ENCODE data around the gene PSD2.

The PSD2 gene

DNA sequence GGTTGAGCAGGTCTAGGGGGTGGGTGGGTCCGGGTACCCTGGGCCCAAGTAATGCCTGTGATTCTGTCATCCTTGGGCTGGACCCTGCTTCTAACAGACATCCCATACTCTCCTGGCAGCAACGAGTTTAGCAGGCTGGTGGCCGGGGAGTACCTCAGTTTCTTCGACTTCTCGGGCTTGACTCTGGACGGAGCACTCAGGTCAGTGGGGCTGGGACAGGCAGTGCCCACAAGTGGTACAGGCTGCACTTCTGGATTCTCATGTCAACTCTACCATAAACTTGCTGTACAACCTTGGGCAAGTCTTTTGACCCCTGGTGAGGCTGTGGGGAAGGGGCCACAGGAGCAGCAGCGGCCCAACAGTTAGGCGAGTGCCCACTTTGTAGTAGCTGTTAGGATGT lies 21.8 kb downstream of the PSD2 start:
- Histone ChIP-seq H3K18ac (ENCODE audit: low read depth in 1 of 2, low read length in 2 of 2) (no peak overlapping the region), H3K4me2 (ENCODE audit: low read length, poor library complexity, severe bottlenecking) (no peak overlapping the region), H2BK12ac (ENCODE audit: low read length in 2 of 2) (no peak overlapping the region), H3K9me3 (ENCODE audit: control insufficient read depth, low read length) (peaks cover 16% of the 10 kb centered on the region), H3K4me3 (ENCODE audit: insufficient read depth in 1 of 2, low read depth in 1 of 2, low read length in 2 of 2) (no peak overlapping the region), H4K91ac (ENCODE audit: low read length) (no peak overlapping the region), H2BK5ac (ENCODE audit: low read depth, low read length, poor library complexity, severe bottlenecking) (no peak overlapping the region), H3K23ac (ENCODE audit: low read length in 2 of 2) (no peak overlapping the region), H2AFZ (ENCODE audit: low read depth, low read length) (no peak overlapping the region), H3K27me3 (ENCODE audit: control insufficient read depth in 1 of 2, insufficient read depth in 1 of 2, low read length in 2 of 2) (peaks cover 63 to 85% of the 10 kb centered on the region in 2 experiments), H3K27ac (ENCODE audit: low read length, poor library complexity, severe bottlenecking) (no peak overlapping the region), H4K8ac (ENCODE audit: low read length) (no peak overlapping the region), H2AK5ac (ENCODE audit: low read length, severe bottlenecking) (no peak overlapping the region), H3K4ac (ENCODE audit: low read depth in 1 of 2, low read length in 2 of 2) (no peak overlapping the region), H2BK120ac (ENCODE audit: low read depth, low read length) (no peak overlapping the region), H3K14ac (ENCODE audit: low read length in 2 of 2) (no peak overlapping the region), H3K36me3 (ENCODE audit: control insufficient read depth in 1 of 2, insufficient read depth in 2 of 2, low read depth in 1 of 2, low read length in 2 of 2) (no peaks in the 10 kb centered on the region), H3K4me1 (ENCODE audit: control insufficient read depth, insufficient read depth, low read depth, low read length) (no peaks in the 10 kb centered on the region), H3K79me1 (replicated peaks; ENCODE audit: low read length, poor library complexity, severe bottlenecking) (no peaks in the 10 kb centered on the region), H3K9ac (ENCODE audit: low read length) (no peak overlapping the region), H2BK15ac (ENCODE audit: low read depth, poor library complexity, severe bottlenecking) (no peak overlapping the region)
- DNase-seq = no peak
- 73% methylated on average over 8 of the region's 8 CpGs for WGBS

- H3K14ac ChIP-seq (ENCODE audit: low read length in 2 of 2) = no peak overlapping the region
- H2BK12ac ChIP-seq (ENCODE audit: low read length in 2 of 2) = no peak overlapping the region
- H3K4me1 ChIP-seq (ENCODE audit: control insufficient read depth, insufficient read depth, low read depth, low read length) = no peaks in the 10 kb centered on the region
- H3K79me1 ChIP-seq (replicated peaks; ENCODE audit: low read length, poor library complexity, severe bottlenecking) = no peaks in the 10 kb centered on the region
- H2AFZ ChIP-seq (ENCODE audit: low read depth, low read length) = no peak overlapping the region
- H2AK5ac ChIP-seq (ENCODE audit: low read length, severe bottlenecking) = no peak overlapping the region
- DNase-seq = no peak
- no peak overlapping the region for H2BK5ac ChIP-seq (ENCODE audit: low read depth, low read length, poor library complexity, severe bottlenecking)
- no peak overlapping the region for H2BK120ac ChIP-seq (ENCODE audit: low read depth, low read length)
- H3K27me3 ChIP-seq (ENCODE audit: control insufficient read depth in 1 of 2, insufficient read depth in 1 of 2, low read length in 2 of 2) = peaks cover 59 to 85% of the 10 kb centered on the region in 2 experiments
- no peak overlapping the region for H3K9ac ChIP-seq (ENCODE audit: low read length)
- H3K18ac ChIP-seq (ENCODE audit: low read depth in 1 of 2, low read length in 2 of 2) = no peak overlapping the region
- no peak overlapping the region for H3K4ac ChIP-seq (ENCODE audit: low read depth in 1 of 2, low read length in 2 of 2)
- no peak overlapping the region for H3K23ac ChIP-seq (ENCODE audit: low read length in 2 of 2)
- H4K8ac ChIP-seq (ENCODE audit: low read length) = no peak overlapping the region
- H4K91ac ChIP-seq (ENCODE audit: low read length) = no peak overlapping the region
- H2BK15ac ChIP-seq (ENCODE audit: low read depth, poor library complexity, severe bottlenecking) = no peak overlapping the region
- H3K9me3 ChIP-seq (ENCODE audit: control insufficient read depth, low read length) = peaks cover 16% of the 10 kb centered on the region
- WGBS = 72% methylated on average over 3 of the region's 3 CpGs
- no peak overlapping the region for H3K4me3 ChIP-seq (ENCODE audit: insufficient read depth in 1 of 2, low read depth in 1 of 2, low read length in 2 of 2)
- no peaks in the 10 kb centered on the region for H3K36me3 ChIP-seq (ENCODE audit: control insufficient read depth in 1 of 2, insufficient read depth in 2 of 2, low read depth in 1 of 2, low read length in 2 of 2)
- H3K27ac ChIP-seq (ENCODE audit: low read length, poor library complexity, severe bottlenecking) = no peak overlapping the region
- H3K4me2 ChIP-seq (ENCODE audit: low read length, poor library complexity, severe bottlenecking) = no peak overlapping the region
Measured at GRCh38 chr5:139817970-139818369, 22.4 kb downstream of the PSD2 start.

DNA sequence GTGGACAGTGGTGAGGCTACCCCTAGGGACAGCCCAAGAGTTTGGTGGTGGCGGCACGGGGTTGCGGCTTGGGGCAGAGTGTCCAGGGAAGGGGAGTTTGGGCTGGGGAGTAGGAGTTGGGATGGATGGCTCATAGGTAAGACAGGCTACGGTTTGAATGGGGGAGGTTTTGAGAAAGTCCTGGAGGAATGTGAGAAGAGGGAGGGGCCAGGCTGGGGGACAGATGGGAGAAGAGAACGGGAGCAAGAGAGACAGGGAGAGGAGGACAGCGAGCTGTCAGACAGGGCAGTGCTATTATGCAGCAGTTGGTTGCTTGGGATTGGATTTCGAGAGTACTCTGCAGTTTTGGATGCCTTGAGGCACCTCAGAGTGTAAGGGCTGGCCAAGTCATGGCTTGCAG lies 24.5 kb downstream of the PSD2 start:
- Histone ChIP-seq H2BK12ac (ENCODE audit: low read length in 2 of 2) (no peak overlapping the region), H4K91ac (ENCODE audit: low read length) (no peak overlapping the region), H3K36me3 (ENCODE audit: control insufficient read depth in 1 of 2, insufficient read depth in 2 of 2, low read depth in 1 of 2, low read length in 2 of 2) (no peaks in the 10 kb centered on the region), H3K14ac (ENCODE audit: low read length in 2 of 2) (no peak overlapping the region), H3K27me3 (ENCODE audit: control insufficient read depth in 1 of 2, insufficient read depth in 1 of 2, low read length in 2 of 2) (peaks cover 59 to 84% of the 10 kb centered on the region in 2 experiments), H3K9ac (ENCODE audit: low read length) (no peak overlapping the region), H3K4me2 (ENCODE audit: low read length, poor library complexity, severe bottlenecking) (no peak overlapping the region), H3K4ac (ENCODE audit: low read depth in 1 of 2, low read length in 2 of 2) (no peak overlapping the region), H3K79me1 (replicated peaks; ENCODE audit: low read length, poor library complexity, severe bottlenecking) (no peaks in the 10 kb centered on the region), H2AFZ (ENCODE audit: low read depth, low read length) (no peak overlapping the region), H3K23ac (ENCODE audit: low read length in 2 of 2) (no peak overlapping the region), H2BK15ac (ENCODE audit: low read depth, poor library complexity, severe bottlenecking) (no peak overlapping the region), H2BK120ac (ENCODE audit: low read depth, low read length) (no peak overlapping the region), H2BK5ac (ENCODE audit: low read depth, low read length, poor library complexity, severe bottlenecking) (no peak overlapping the region), H4K8ac (ENCODE audit: low read length) (no peak overlapping the region), H3K4me1 (ENCODE audit: control insufficient read depth, insufficient read depth, low read depth, low read length) (no peaks in the 10 kb centered on the region), H3K27ac (ENCODE audit: low read length, poor library complexity, severe bottlenecking) (no peak overlapping the region), H2AK5ac (ENCODE audit: low read length, severe bottlenecking) (no peak overlapping the region), H3K18ac (ENCODE audit: low read depth in 1 of 2, low read length in 2 of 2) (no peak overlapping the region), H3K9me3 (ENCODE audit: control insufficient read depth, low read length) (peaks cover 16% of the 10 kb centered on the region), H3K4me3 (ENCODE audit: insufficient read depth in 1 of 2, low read depth in 1 of 2, low read length in 2 of 2) (no peak overlapping the region)
- DNase-seq = no peak
- WGBS = 58% methylated on average over 7 of the region's 7 CpGs

- no peak overlapping the region for H2BK12ac ChIP-seq (ENCODE audit: low read length in 2 of 2)
- no peak overlapping the region for H2BK15ac ChIP-seq (ENCODE audit: low read depth, poor library complexity, severe bottlenecking)
- no peak overlapping the region for H2AFZ ChIP-seq (ENCODE audit: low read depth, low read length)
- no peak overlapping the region for H4K8ac ChIP-seq (ENCODE audit: low read length)
- H3K18ac ChIP-seq (ENCODE audit: low read depth in 1 of 2, low read length in 2 of 2) = no peak overlapping the region
- no peaks in the 10 kb centered on the region for H3K36me3 ChIP-seq (ENCODE audit: control insufficient read depth in 1 of 2, insufficient read depth in 2 of 2, low read depth in 1 of 2, low read length in 2 of 2)
- H2AK5ac ChIP-seq (ENCODE audit: low read length, severe bottlenecking) = no peak overlapping the region
- no peak overlapping the region for H2BK5ac ChIP-seq (ENCODE audit: low read depth, low read length, poor library complexity, severe bottlenecking)
- H3K9ac ChIP-seq (ENCODE audit: low read length) = no peak overlapping the region
- H2BK120ac ChIP-seq (ENCODE audit: low read depth, low read length) = no peak overlapping the region
- H3K4ac ChIP-seq (ENCODE audit: low read depth in 1 of 2, low read length in 2 of 2) = no peak overlapping the region
- H3K23ac ChIP-seq (ENCODE audit: low read length in 2 of 2) = no peak overlapping the region
- H3K4me3 ChIP-seq (ENCODE audit: insufficient read depth in 1 of 2, low read depth in 1 of 2, low read length in 2 of 2) = no peak overlapping the region
- WGBS = 73% methylated on average over 4 of the region's 4 CpGs
- no peak overlapping the region for H3K14ac ChIP-seq (ENCODE audit: low read length in 2 of 2)
- no peak overlapping the region for H4K91ac ChIP-seq (ENCODE audit: low read length)
- DNase-seq = no peak
- peaks cover 16% of the 10 kb centered on the region for H3K9me3 ChIP-seq (ENCODE audit: control insufficient read depth, low read length)
- no peak overlapping the region for H3K4me2 ChIP-seq (ENCODE audit: low read length, poor library complexity, severe bottlenecking)
- H3K27me3 ChIP-seq (ENCODE audit: control insufficient read depth in 1 of 2, insufficient read depth in 1 of 2, low read length in 2 of 2) = peaks cover 63 to 84% of the 10 kb centered on the region in 2 experiments
- H3K4me1 ChIP-seq (ENCODE audit: control insufficient read depth, insufficient read depth, low read depth, low read length) = no peaks in the 10 kb centered on the region
- no peaks in the 10 kb centered on the region for H3K79me1 ChIP-seq (replicated peaks; ENCODE audit: low read length, poor library complexity, severe bottlenecking)
- H3K27ac ChIP-seq (ENCODE audit: low read length, poor library complexity, severe bottlenecking) = no peak overlapping the region
Measured at GRCh38 chr5:139820606-139821005, 25.0 kb downstream of the PSD2 start.
